GM19467 (cell line): ENCODE measurements around the gene BAG1.

ENCODE experiments used
- ATAC-seq: cut with Tn5 transposase; IDR thresholded peaks from one replicate; pipeline ENCODE4 v1.9.1; 2021; ENCODE audit warnings: mild to moderate bottlenecking, moderate library complexity; ENCODE audit not compliant: unreplicated experiment

The BAG1 gene

GRCh38 chr9:33244137-33244784 is 20.2 kb downstream of the BAG1 start:
- no peak for ATAC-seq

GRCh38 chr9:33242609-33243134 is 21.8 kb downstream of the BAG1 start:
- ATAC-seq = no peak

- no peak for ATAC-seq
These were observed 23.2 kb downstream of the BAG1 start for GRCh38 chr9:33241298-33241697.

- no peak for ATAC-seq
These were observed 24.6 kb downstream of the BAG1 start, which contains the start of gene SPINK4 for GRCh38 chr9:33239921-33240320. SPINK4 (plus strand) TSS chr9:33240167; CDS start chr9:33240209, 42 bp downstream.

GRCh38 chr9:33236571-33236970 is 27.9 kb downstream of the BAG1 start:
- no peak for ATAC-seq

- no peak for ATAC-seq
These were observed 29.7 kb downstream of the BAG1 start for GRCh38 chr9:33234511-33235467.

- no peak for ATAC-seq
These were observed 30.7 kb downstream of the BAG1 start for GRCh38 chr9:33233626-33234342.

- ATAC-seq = no peak
These were observed 31.7 kb downstream of the BAG1 start for GRCh38 chr9:33232815-33233214.

GRCh38 chr9:33231623-33231942 is 32.9 kb downstream of the BAG1 start:
- no peak for ATAC-seq

- ATAC-seq = no peak
These were observed 33.5 kb downstream of the BAG1 start for GRCh38 chr9:33230756-33231622.

GRCh38 chr9:33229359-33230114 is 35.0 kb downstream of the BAG1 start:
- ATAC-seq = no peak

GRCh38 chr9:33228606-33229005 is 35.9 kb downstream of the BAG1 start:
- no peak for ATAC-seq

- no peak for ATAC-seq
These were observed 36.8 kb downstream of the BAG1 start for GRCh38 chr9:33227741-33228140.

GRCh38 chr9:33227008-33227398 is 37.5 kb downstream of the BAG1 start:
- ATAC-seq = peak; percentile 46

- ATAC-seq = no peak
These were observed 39.0 kb downstream of the BAG1 start for GRCh38 chr9:33225319-33226147.

GRCh38 chr9:33223696-33224095 is 40.8 kb downstream of the BAG1 start:
- ATAC-seq = no peak

- ATAC-seq = no peak
These were observed 42.5 kb downstream of the BAG1 start for GRCh38 chr9:33222031-33222430.

GRCh38 chr9:33221568-33221884 is 43.0 kb downstream of the BAG1 start:
- ATAC-seq = no peak
